SU-DHL-6 (cell line): ENCODE data around the gene POM121.
"Not testable (repeated sequence)": the region's sequence is repeated elsewhere in the genome, so short reads cannot be mapped to it uniquely, and the experiment has no call there.

ENCODE experiments used
- CTCF ChIP-seq: fragments of 200-600 bp; sonication (generic); IDR thresholded peaks from one replicate; pipeline ENCODE4 v1.5.1; 2017; ENCODE audit warnings: antibody characterized with exemption, mild to moderate bottlenecking, low read length, moderate library complexity; ENCODE audit not compliant: insufficient read depth, poor library complexity, severe bottlenecking
- EZH2phosphoT487 ChIP-seq: fragments of 200-600 bp; sonication (generic), shearing (Covaris generic); conservative IDR thresholded peaks from 2 replicates; pipeline ENCODE4 v1.6.1; 2018; ENCODE audit warnings: mild to moderate bottlenecking, antibody characterized with exemption, low read length, moderate library complexity, mixed read lengths

GRCh38 chr7:72995484-72995883 lies 70.6 kb downstream of the POM121 start:
- not testable (repeated sequence) for TF ChIP-seq CTCF, EZH2phosphoT487
